Measurements from ENCODE around the gene LAMTOR5. TPM values are rescaled to one million over a fixed set of nuclear protein-coding genes. Genes with fewer than 3 reads are reported as not detected.
"Not testable (repeated sequence)": the region's sequence is repeated elsewhere in the genome, so short reads cannot be mapped to it uniquely, and the experiment has no call there.

LAMTOR5 gene
- total and polyA plus RNA-seq, 7 donors = 61.2 to 543 (median 117) TPM

GRCh38 chr1:110409316-110409715 is 1.8 kb upstream of the LAMTOR5 start:
- Histone ChIP-seq H3K4me1 (peaks cover 0 to 29% (median 17%) of the 10 kb centered on the region in 4 donors), H3K27ac (no peak overlapping the region), H3K36me3 (peaks cover 4 to 16% (median 9%) of the 10 kb centered on the region in 4 donors), H3K9me3 (no peaks in the 10 kb centered on the region), H3K4me3 (no peak overlapping the region), H3K27me3 (no peaks in the 10 kb centered on the region)
- 96 to 97% methylated on average over 6 of the region's 6 CpGs for WGBS, 2 donors
- DNase-seq = no peak
- intact Hi-C loops (cut with DNase I) = loop anchor here (5.0 kb wide), 1 partner anchor 202 kb away; no protein-coding TSS in a partner anchor
- TF ChIP-seq EP300 (IDR thresholded peaks at IDR 0.05) (no peak), CTCF (IDR thresholded peaks at IDR 0.05) (no peak), POLR2A (IDR thresholded peaks at IDR 0.05) (no peak), POLR2AphosphoS5 (IDR thresholded peaks at IDR 0.05) (no peak)

GRCh38 chr1:110408488-110408887 is 994 bp upstream of the LAMTOR5 start:
- intact Hi-C loops (cut with DNase I) = loop anchor here (5.0 kb wide), 1 partner anchor 201 kb away; no protein-coding TSS in a partner anchor
- H3K27me3 ChIP-seq = no peaks in the 10 kb centered on the region
- peak overlapping the region in 2 of 4 donors; percentile 91 to 98 for H3K27ac ChIP-seq
- TF ChIP-seq POLR2A (IDR thresholded peaks at IDR 0.05) = no peak
- no peak for TF ChIP-seq POLR2AphosphoS5 (IDR thresholded peaks at IDR 0.05)
- TF ChIP-seq CTCF (IDR thresholded peaks at IDR 0.05) = no peak
- no peak for TF ChIP-seq EP300 (IDR thresholded peaks at IDR 0.05)
- H3K4me3 ChIP-seq = peak overlapping the region in 2 of 4 donors; percentile 79 to 99
- no peak for DNase-seq
- peaks cover 0 to 29% (median 17%) of the 10 kb centered on the region in 4 donors for H3K4me1 ChIP-seq
- no peaks in the 10 kb centered on the region for H3K9me3 ChIP-seq
- WGBS, 2 donors = 81 to 89% methylated on average over 8 of the region's 8 CpGs
- H3K36me3 ChIP-seq = peaks cover 5 to 25% (median 15%) of the 10 kb centered on the region in 4 donors

GRCh38 chr1:110406407-110406806 is 1.1 kb downstream of the LAMTOR5 start:
- WGBS, 2 donors = 24 to 75% methylated on average over 15 of the region's 15 CpGs
- H3K27me3 ChIP-seq, DNase-seq, H3K9me3 ChIP-seq: not testable (repeated sequence)
- Histone ChIP-seq H3K4me3 (peak overlapping the region; percentile 77 to 99 (median 86)), H3K27ac (peak overlapping the region; percentile 91 to 98 (median 93)), H3K36me3 (peaks cover 8 to 45% (median 36%) of the 10 kb centered on the region in 4 donors), H3K4me1 (peaks cover 0 to 29% (median 17%) of the 10 kb centered on the region in 4 donors)
- intact Hi-C loops (cut with DNase I) = loop anchor here (5.0 kb wide), 1 partner anchor 199 kb away; no protein-coding TSS in a partner anchor

- intact Hi-C loops (cut with DNase I) = no loop called here
- no peaks in the 10 kb centered on the region for H3K27me3 ChIP-seq
- peaks cover 11 to 65% (median 53%) of the 10 kb centered on the region in 4 donors for H3K36me3 ChIP-seq
Observed at GRCh38 chr1:110404401-110404800, 3.1 kb downstream of the LAMTOR5 start.

GRCh38 chr1:110403805-110404204 is 3.7 kb downstream of the LAMTOR5 start:
- 95 to 96% methylated on average over 5 of the region's 5 CpGs for WGBS, 2 donors
- DNase-seq = no peak
- Histone ChIP-seq H3K27ac (no peak overlapping the region), H3K27me3 (no peaks in the 10 kb centered on the region), H3K36me3 (peaks cover 11 to 70% (median 53%) of the 10 kb centered on the region in 4 donors), H3K9me3 (no peaks in the 10 kb centered on the region), H3K4me3 (no peak overlapping the region), H3K4me1 (peaks cover 0 to 29% (median 16%) of the 10 kb centered on the region in 4 donors)
- intact Hi-C loops (cut with DNase I) = no loop called here
- no peak for TF ChIP-seq POLR2AphosphoS5 (IDR thresholded peaks at IDR 0.05)
- TF ChIP-seq EP300 (IDR thresholded peaks at IDR 0.05) = no peak
- TF ChIP-seq CTCF (IDR thresholded peaks at IDR 0.05) = no peak
- TF ChIP-seq POLR2A (IDR thresholded peaks at IDR 0.05) = no peak

More at GRCh38 chr1:110404401-110404800, 3.1 kb downstream of the LAMTOR5 start:
- TF ChIP-seq EP300 (IDR thresholded peaks at IDR 0.05) = no peak
- TF ChIP-seq POLR2A (IDR thresholded peaks at IDR 0.05) = no peak
- TF ChIP-seq CTCF (IDR thresholded peaks at IDR 0.05) = no peak
- TF ChIP-seq POLR2AphosphoS5 (IDR thresholded peaks at IDR 0.05) = no peak
- no peak overlapping the region for H3K4me3 ChIP-seq
- no peak for DNase-seq
- H3K27ac ChIP-seq = no peak overlapping the region
- WGBS, 2 donors = 80 to 93% methylated on average over 4 of the region's 4 CpGs
- no peaks in the 10 kb centered on the region for H3K9me3 ChIP-seq
- H3K4me1 ChIP-seq = peaks cover 0 to 29% (median 17%) of the 10 kb centered on the region in 4 donors

GRCh38 chr1:110396259-110396958 is 11.1 kb downstream of the LAMTOR5 start:
- intact Hi-C loops (cut with DNase I); H3K9me3 ChIP-seq; H3K4me3 ChIP-seq; H3K4me1 ChIP-seq; DNase-seq; H3K27me3 ChIP-seq; H3K27ac ChIP-seq: not testable (repeated sequence)
- 97% methylated on average over 48 of the region's 48 CpGs for WGBS, 2 donors
- H3K36me3 ChIP-seq = peaks cover 3 to 37% (median 17%) of the 10 kb centered on the region in 4 donors

Measured in sigmoid colon (tissue), 7 donors.